Measurements from ENCODE around the gene NUP210L.

DNA sequence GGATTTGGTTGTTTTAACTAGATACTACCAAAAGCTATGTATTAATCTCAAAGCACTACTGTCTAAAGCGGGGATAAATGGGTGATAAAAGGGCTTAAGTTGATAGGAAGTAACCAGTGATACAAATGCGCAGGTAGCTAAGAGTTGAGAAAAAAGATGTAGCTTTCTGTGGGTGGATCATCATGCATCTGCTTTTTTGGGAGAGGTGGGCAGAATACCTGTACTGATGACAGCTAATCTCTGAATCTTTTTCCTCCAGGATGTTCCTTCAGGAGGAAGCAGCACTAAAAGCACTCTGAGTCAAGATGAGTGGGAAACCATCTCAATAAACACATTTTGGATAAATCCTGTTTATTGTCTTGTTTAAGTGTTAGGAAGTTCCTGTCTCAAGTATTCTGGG is 163.1 kb downstream of the NUP210L start:
- TF ChIP-seq, protein P1, sequence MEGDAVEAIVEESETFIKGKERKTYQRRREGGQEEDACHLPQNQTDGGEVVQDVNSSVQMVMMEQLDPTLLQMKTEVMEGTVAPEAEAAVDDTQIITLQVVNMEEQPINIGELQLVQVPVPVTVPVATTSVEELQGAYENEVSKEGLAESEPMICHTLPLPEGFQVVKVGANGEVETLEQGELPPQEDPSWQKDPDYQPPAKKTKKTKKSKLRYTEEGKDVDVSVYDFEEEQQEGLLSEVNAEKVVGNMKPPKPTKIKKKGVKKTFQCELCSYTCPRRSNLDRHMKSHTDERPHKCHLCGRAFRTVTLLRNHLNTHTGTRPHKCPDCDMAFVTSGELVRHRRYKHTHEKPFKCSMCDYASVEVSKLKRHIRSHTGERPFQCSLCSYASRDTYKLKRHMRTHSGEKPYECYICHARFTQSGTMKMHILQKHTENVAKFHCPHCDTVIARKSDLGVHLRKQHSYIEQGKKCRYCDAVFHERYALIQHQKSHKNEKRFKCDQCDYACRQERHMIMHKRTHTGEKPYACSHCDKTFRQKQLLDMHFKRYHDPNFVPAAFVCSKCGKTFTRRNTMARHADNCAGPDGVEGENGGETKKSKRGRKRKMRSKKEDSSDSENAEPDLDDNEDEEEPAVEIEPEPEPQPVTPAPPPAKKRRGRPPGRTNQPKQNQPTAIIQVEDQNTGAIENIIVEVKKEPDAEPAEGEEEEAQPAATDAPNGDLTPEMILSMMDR (conservative IDR thresholded peaks at IDR 0.05; ENCODE audit: low read length) = no peak
- no peak for TF ChIP-seq EZH2phosphoT487 (IDR thresholded peaks at IDR 0.05; ENCODE audit: borderline replicate concordance)
